Naive thymus-derived CD4-positive, alpha-beta T cell (primary cell): ENCODE measurements around the gene PTPRN. TPM values are rescaled to one million over a fixed set of nuclear protein-coding genes. Genes with fewer than 3 reads are reported as not detected.

Experiments used
- ATAC-seq: fragments of 150-1000 bp; cut with Tn5 transposase; 2 replicates; pipeline ENCODE4 v1.10.0; 2021; ENCODE audit warnings: mild to moderate bottlenecking, moderate library complexity
- CTCF ChIA-PET: fragments of 350-600 bp; sonication (Branson Sonifier 250); formaldehyde crosslinking; loops from one replicate; lab custom pipeline; 2021; ENCODE audit warnings: antibody characterized with exemption; lab: Charles Lee
- POLR2A ChIA-PET: fragments of 350-600 bp; sonication (Branson Sonifier 250); formaldehyde crosslinking; loops from one replicate; lab custom pipeline; 2021; ENCODE audit warnings: antibody characterized with exemption, inconsistent platforms; lab: Charles Lee
- DNase-seq, 9 donors: peaks; one replicate each; pipeline versions ENCODE4 v3.0.0 to v3.0.0-alpha.2; 2020 to 2022; ENCODE audit warnings: mixed read lengths in 1 of 9
- H3K27ac ChIP-seq: one replicate; pipeline ENCODE4 v1.7.0; 2013; ENCODE audit warnings: mild to moderate bottlenecking, low read depth, low read length, moderate library complexity
- H3K27me3 ChIP-seq, 2 donors: one replicate each; pipeline ENCODE4 v1.7.0; 2013; ENCODE audit warnings: low read length in 2 of 2, mild to moderate bottlenecking in 2 of 2, moderate library complexity in 2 of 2; ENCODE audit not compliant: control insufficient read depth in 2 of 2, insufficient read depth in 2 of 2
- H3K36me3 ChIP-seq, 3 experiments: 1 replicate in 2 of 3; 2 replicates in 1 of 3; pipeline ENCODE4 v1.7.0; 2013; ENCODE audit warnings: low read length in 3 of 3, mild to moderate bottlenecking in 3 of 3, moderate library complexity in 1 of 3; ENCODE audit not compliant: insufficient read depth in 3 of 3, control insufficient read depth in 2 of 3
- H3K4me1 ChIP-seq, 2 donors: one replicate each; pipeline ENCODE4 v1.7.0; 2013; ENCODE audit warnings: low read length in 2 of 2, mild to moderate bottlenecking in 2 of 2, moderate library complexity in 1 of 2; ENCODE audit not compliant: control insufficient read depth in 2 of 2, insufficient read depth in 2 of 2
- H3K4me3 ChIP-seq: 2 replicates; pipeline ENCODE4 v1.7.0; 2013; ENCODE audit warnings: mild to moderate bottlenecking, low read length
- H3K9me3 ChIP-seq, 3 experiments: 1 replicate in 2 of 3; 2 replicates in 1 of 3; pipeline ENCODE4 v1.7.0; 2013; ENCODE audit warnings: low read length in 3 of 3; ENCODE audit not compliant: control insufficient read depth in 2 of 3
- H3K27ac Mint-ChIP-seq, 9 donors: one replicate each; pipeline ENCODE4 v1.8.0; 2020 to 2022; ENCODE audit warnings: mixed read lengths in 9 of 9, mild to moderate bottlenecking in 8 of 9, moderate library complexity in 5 of 9, inconsistent platforms in 2 of 9
- H3K27me3 Mint-ChIP-seq, 5 donors: one replicate each; pipeline ENCODE4 v1.8.0; 2021 to 2022; ENCODE audit warnings: mixed read lengths in 5 of 5, mild to moderate bottlenecking in 1 of 5
- H3K36me3 Mint-ChIP-seq, 5 donors: one replicate each; pipeline ENCODE4 v1.8.0; 2020 to 2022; ENCODE audit warnings: mixed read lengths in 5 of 5, mild to moderate bottlenecking in 3 of 5, inconsistent platforms in 1 of 5
- H3K4me1 Mint-ChIP-seq, 7 donors: one replicate each; pipeline ENCODE4 v1.8.0; 2020 to 2022; ENCODE audit warnings: mixed read lengths in 7 of 7, mild to moderate bottlenecking in 3 of 7, inconsistent platforms in 1 of 7
- H3K4me3 Mint-ChIP-seq, 10 donors: one replicate each; pipeline ENCODE4 v1.8.0; 2020 to 2022; ENCODE audit warnings: mild to moderate bottlenecking in 10 of 10, mixed read lengths in 10 of 10, moderate library complexity in 6 of 10, inconsistent platforms in 2 of 10
- H3K9me3 Mint-ChIP-seq, 11 donors: one replicate each; pipeline ENCODE4 v1.8.0; 2020 to 2022; ENCODE audit warnings: mixed read lengths in 11 of 11, mild to moderate bottlenecking in 4 of 11, inconsistent platforms in 1 of 11, moderate library complexity in 1 of 11
- intact Hi-C, 2 donors: fragments of 100-400 bp; cut with micrococcal nuclease; formaldehyde crosslinking; loops; one replicate each; pipeline ENCODE4 v1.15.1; 2023
- polyA plus RNA-seq, 2 donors: library from polyadenylated mRNA; unstranded; fragments of 300-500 nt; fragmentation: Illumina TruSeq; gene quantifications; one replicate each; pipeline ENCODE4 v1.2.3, GENCODE V29; 2021
- total RNA-seq, 6 experiments: library from RNA in 5 of 6; stranded (reverse) in 5 of 6; gene quantifications; 1 replicate in 5 of 6; 2 replicates in 1 of 6; pipeline ENCODE4 v1.2.3 and lab custom pipeline; 2021 to 2026

Gene PTPRN
- total and polyA plus RNA-seq, 7 experiments from 2014 or later: 0.48 TPM; not detected in 6

DNA sequence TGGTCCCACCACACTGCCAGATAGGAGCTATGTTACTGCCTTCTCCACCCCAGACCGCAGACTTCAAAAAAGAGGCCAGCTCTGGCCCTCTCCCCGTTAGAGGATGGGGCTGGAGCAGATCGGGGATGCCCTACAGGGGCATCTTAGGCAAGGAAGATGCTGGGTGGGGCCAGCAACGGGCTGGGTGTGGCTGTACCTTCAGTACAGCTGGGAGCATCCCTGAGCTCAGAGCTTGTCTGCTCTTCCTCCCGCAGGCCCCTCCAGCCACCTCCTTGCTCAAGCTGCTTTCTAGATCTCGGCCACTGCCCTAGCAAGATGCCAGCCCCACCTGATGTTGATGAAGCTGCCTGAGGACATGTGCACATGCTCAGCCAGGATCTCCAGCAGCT lies 9.8 kb downstream of the PTPRN start:
- no peak overlapping the region for H3K4me3 ChIP-seq
- H3K4me1 Mint-ChIP-seq: peaks cover 7 to 30% (median 19%) of the 10 kb centered on the region in 7 donors
- no peaks in the 10 kb centered on the region for H3K36me3 ChIP-seq
- CTCF ChIA-PET: interaction anchor here (0.5 to 11.9 kb wide), 8 partner anchors 9 to 140 kb away, joined by 3 to 194 read pairs (median 4); partner anchors contain the start of genes DNAJB2 and NHEJ1
- DNase-seq (no peak), ATAC-seq (no peak)
- H3K9me3 ChIP-seq: no peaks in the 10 kb centered on the region
- peaks cover 6 to 33% (median 18%) of the 10 kb centered on the region in 5 donors for H3K27me3 Mint-ChIP-seq
- no peak overlapping the region for H3K4me3 Mint-ChIP-seq
- H3K4me1 ChIP-seq: peaks cover 2 to 20% of the 10 kb centered on the region in 2 donors
- peaks cover 0 to 2% (median 0%) of the 10 kb centered on the region in 5 donors for H3K36me3 Mint-ChIP-seq
- H3K9me3 Mint-ChIP-seq: no peaks in the 10 kb centered on the region
- H3K27ac Mint-ChIP-seq: peak overlapping the region in 1 of 9 donors; percentile 42
- H3K27me3 ChIP-seq: no peaks in the 10 kb centered on the region
- POLR2A ChIA-PET: interaction anchor here (0.8 to 1.2 kb wide), 3 partner anchors 93 to 140 kb away, joined by 3 to 4 read pairs (median 3); partner anchors contain the start of gene ZFAND2B
- H3K27ac ChIP-seq: no peak overlapping the region
- intact Hi-C loops: loop anchor here in 1 of 2 donors (2.0 kb wide), 1 partner anchor 129 kb away; the partner anchor contains the start of gene SLC23A3

DNA sequence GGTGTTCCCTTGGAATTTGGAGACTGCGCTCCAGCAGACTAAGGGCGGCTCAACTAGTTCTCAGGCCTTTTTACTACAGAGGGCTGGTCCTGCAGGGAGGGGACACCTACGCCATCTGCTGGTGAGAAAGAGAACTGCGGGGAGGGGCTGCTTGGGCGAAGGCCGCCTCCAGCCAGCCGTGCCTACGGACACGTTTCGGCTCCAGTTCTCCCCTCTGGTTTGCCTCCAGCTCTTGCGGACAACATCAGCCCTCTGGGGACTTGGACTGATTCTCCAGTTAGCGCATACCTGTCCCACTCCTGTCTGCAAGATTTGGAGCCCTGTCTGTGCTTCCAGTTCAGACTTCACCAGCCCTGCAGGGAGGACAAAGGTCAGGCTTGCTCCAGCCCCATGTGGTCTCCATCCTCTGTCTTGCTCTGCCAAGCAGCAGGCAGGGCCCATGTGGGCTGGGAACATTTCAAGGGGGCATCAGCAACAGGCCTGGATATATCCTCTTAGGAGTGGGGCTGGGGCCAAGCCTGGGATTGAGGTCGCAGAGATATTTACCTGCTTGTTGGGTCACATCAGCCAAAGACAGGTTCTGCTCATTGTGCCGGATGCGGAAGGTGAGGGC lies 10.3 kb downstream of the PTPRN start:
- peak; percentile 67 to 95 (median 80) for DNase-seq
- no peak overlapping the region for H3K27ac ChIP-seq
- Mint-ChIP-seq H3K27me3 (peaks cover 6 to 32% (median 17%) of the 10 kb centered on the region in 5 donors), H3K27ac (peak overlapping the region in 1 of 9 donors; percentile 42), H3K9me3 (no peaks in the 10 kb centered on the region), H3K4me1 (peaks cover 11 to 34% (median 24%) of the 10 kb centered on the region in 7 donors), H3K36me3 (peaks cover 0 to 2% (median 0%) of the 10 kb centered on the region in 5 donors), H3K4me3 (no peak overlapping the region)
- no peak overlapping the region for H3K4me3 ChIP-seq
- H3K36me3 ChIP-seq: no peaks in the 10 kb centered on the region
- H3K4me1 ChIP-seq: peaks cover 2 to 20% of the 10 kb centered on the region in 2 donors
- intact Hi-C loops: loop anchor here (1.0 to 2.0 kb wide), 5 partner anchors 88 to 241 kb away; partner anchors contain the start of genes NHEJ1 (in 2 of the 2) and SLC23A3 (in 1 of the 2)
- H3K9me3 ChIP-seq: no peaks in the 10 kb centered on the region
- CTCF ChIA-PET: interaction anchor here (0.7 to 11.9 kb wide), 9 partner anchors 9 to 140 kb away, joined by 3 to 194 read pairs (median 3); partner anchors contain the start of genes DNAJB2 and NHEJ1
- POLR2A ChIA-PET: interaction anchor here (0.8 to 1.2 kb wide), 4 partner anchors 45 to 140 kb away, joined by 3 to 4 read pairs (median 3); partner anchors contain the start of genes TUBA4A, TUBA4B and ZFAND2B
- no peaks in the 10 kb centered on the region for H3K27me3 ChIP-seq
- peak; percentile 71 for ATAC-seq

DNA sequence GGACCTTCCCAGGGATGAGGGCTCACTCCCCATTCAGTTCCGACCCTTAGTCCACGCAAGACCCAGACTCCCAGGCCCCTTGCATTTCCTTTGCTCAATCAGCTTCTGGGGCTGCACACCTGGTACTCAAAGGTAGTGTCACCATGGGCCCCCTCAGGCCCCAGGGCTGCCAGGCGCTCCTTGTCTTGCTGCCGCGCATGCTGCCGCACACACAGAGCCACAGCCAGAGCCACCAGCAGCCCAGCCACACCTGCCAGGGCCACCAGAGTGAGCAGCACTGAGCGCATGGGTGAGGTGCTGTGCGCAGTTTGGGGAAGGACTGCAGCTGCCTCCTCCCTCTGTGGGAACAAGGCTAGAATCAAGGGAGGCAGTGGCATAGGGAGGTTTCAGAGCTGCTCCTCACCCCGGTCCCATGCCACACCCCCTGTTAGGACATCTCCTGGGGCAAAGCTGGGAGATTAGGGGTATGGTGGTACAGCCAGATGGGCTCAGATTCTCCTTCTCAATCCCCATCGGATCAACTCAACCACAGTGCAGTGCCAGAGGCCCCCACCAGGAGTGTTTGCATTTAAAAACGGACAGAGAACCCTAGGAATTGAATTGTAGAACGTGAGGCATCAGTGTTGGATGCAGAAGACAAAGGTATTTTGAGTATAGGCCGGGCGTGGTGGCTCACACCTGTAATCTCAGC lies 11.3 kb downstream of the PTPRN start:
- peaks cover 0 to 25% (median 10%) of the 10 kb centered on the region in 5 donors for H3K27me3 Mint-ChIP-seq
- POLR2A ChIA-PET: interaction anchor here (0.7 to 1.0 kb wide), 3 partner anchors 43 to 93 kb away, joined by 3 to 6 read pairs (median 3); partner anchors contain the start of genes TUBA4A and TUBA4B
- H3K27ac Mint-ChIP-seq: peak overlapping the region in 2 of 9 donors; percentile 34 to 59
- H3K36me3 Mint-ChIP-seq: peaks cover 0 to 2% (median 0%) of the 10 kb centered on the region in 5 donors
- DNase-seq (no peak), ATAC-seq (no peak)
- Histone ChIP-seq H3K27me3 (no peaks in the 10 kb centered on the region), H3K36me3 (no peaks in the 10 kb centered on the region), H3K9me3 (no peaks in the 10 kb centered on the region), H3K27ac (no peak overlapping the region), H3K4me1 (peaks cover 2 to 20% of the 10 kb centered on the region in 2 donors), H3K4me3 (no peak overlapping the region)
- no peak overlapping the region for H3K4me3 Mint-ChIP-seq
- CTCF ChIA-PET: interaction anchor here (0.7 to 11.9 kb wide), 6 partner anchors 19 to 139 kb away, joined by 3 to 194 read pairs (median 3); partner anchors contain the start of genes DNAJB2 and NHEJ1
- peaks cover 11 to 34% (median 27%) of the 10 kb centered on the region in 7 donors for H3K4me1 Mint-ChIP-seq
- H3K9me3 Mint-ChIP-seq: no peaks in the 10 kb centered on the region
- intact Hi-C loops: loop anchor here (1.0 to 2.0 kb wide), 5 partner anchors 87 to 240 kb away; partner anchors contain the start of genes NHEJ1 (in 2 of the 2) and SLC23A3 (in 1 of the 2)

DNA sequence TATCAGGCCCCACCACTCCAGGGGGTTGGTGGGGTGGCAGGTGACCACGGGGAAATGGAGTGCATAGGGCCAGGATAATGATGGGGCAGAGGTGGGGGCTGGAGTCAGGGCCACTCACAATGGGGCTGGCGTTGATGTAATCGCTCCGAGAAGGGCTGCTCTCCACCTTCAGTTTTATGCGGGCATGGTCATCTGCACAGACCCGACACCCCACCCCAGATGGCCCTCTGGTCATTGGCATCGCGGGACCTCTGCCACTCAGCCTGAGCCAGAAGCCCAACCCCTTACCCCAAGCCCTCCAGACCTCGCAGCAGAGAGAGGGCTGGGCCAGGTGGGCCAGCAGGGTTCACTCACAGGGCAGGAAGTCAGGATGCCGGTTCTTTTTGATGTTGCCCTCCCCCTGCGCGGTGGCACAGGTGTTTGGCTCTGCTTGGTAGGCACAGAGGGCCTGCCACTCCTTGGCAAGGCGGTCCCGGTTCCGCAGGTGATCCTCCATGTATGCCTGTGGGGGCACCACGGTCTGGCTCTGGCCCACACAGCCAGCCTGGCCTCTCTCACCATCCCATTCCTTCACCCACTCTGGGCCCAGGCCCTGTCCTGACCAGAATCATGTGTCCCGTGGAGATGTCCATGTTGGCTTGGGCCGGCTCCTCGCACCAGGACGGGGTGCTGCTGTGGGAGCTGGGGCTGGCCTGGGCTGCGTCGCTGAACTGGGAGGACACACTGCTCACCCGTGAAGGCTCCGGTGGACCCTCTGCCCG lies 12.4 kb downstream of the PTPRN start:
- no peak for ATAC-seq
- intact Hi-C loops: no loop called here
- no peaks in the 10 kb centered on the region for H3K9me3 ChIP-seq
- peaks cover 0 to 2% (median 0%) of the 10 kb centered on the region in 5 donors for H3K36me3 Mint-ChIP-seq
- no peak overlapping the region for H3K27ac ChIP-seq
- peaks cover 11 to 34% (median 27%) of the 10 kb centered on the region in 7 donors for H3K4me1 Mint-ChIP-seq
- peak in 6 of 9 donors; percentile 33 to 43 (median 40) for DNase-seq
- H3K9me3 Mint-ChIP-seq: no peaks in the 10 kb centered on the region
- H3K27me3 ChIP-seq: no peaks in the 10 kb centered on the region
- peaks cover 2 to 20% of the 10 kb centered on the region in 2 donors for H3K4me1 ChIP-seq
- no peak overlapping the region for H3K4me3 ChIP-seq
- H3K36me3 ChIP-seq: no peaks in the 10 kb centered on the region
- H3K27ac Mint-ChIP-seq: peak overlapping the region in 2 of 9 donors; percentile 25 to 56
- peak overlapping the region in 1 of 10 donors; percentile 38 for H3K4me3 Mint-ChIP-seq
- H3K27me3 Mint-ChIP-seq: peaks cover 0 to 24% (median 9%) of the 10 kb centered on the region in 5 donors
- CTCF ChIA-PET: interaction anchor here (1.5 to 11.9 kb wide), 3 partner anchors 18 to 138 kb away, joined by 3 to 194 read pairs (median 25); partner anchors contain the start of genes DNAJB2 and NHEJ1
- POLR2A ChIA-PET: interaction anchor here (0.7 to 4.2 kb wide), 3 partner anchors 17 to 92 kb away, joined by 3 to 74 read pairs (median 6); partner anchors contain the start of genes DNAJB2 and TUBA4A

DNA sequence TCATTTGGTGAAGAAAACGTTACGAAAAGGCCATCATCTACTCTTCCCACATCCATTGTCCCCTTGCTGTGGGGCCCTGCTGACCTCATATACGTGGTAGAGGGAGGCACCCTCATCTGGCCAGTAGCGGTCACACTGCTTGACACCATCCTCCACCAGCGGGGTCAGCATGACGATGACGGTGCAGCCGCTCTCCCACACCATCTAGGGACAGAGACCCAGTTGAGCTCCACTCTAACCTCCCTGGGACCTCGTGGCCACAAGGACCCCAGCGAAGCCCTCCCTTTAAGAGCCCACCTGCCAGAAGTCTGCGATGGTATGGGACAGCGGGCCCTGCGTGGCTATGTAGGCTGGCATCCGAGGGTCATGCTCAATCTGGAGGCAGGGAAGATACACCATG lies 13.1 kb downstream of the PTPRN start:
- H3K27ac Mint-ChIP-seq: peak overlapping the region in 4 of 9 donors; percentile 25 to 70 (median 56)
- CTCF ChIA-PET: interaction anchor here (0.7 to 11.9 kb wide), 8 partner anchors 8 to 299 kb away, joined by 3 to 194 read pairs (median 12); partner anchors contain the start of genes DNAJB2, NHEJ1, TUBA4A and TUBA4B
- peaks cover 11 to 34% (median 27%) of the 10 kb centered on the region in 7 donors for H3K4me1 Mint-ChIP-seq
- H3K36me3 ChIP-seq: no peaks in the 10 kb centered on the region
- no peaks in the 10 kb centered on the region for H3K9me3 ChIP-seq
- peaks cover 0 to 18% (median 2%) of the 10 kb centered on the region in 5 donors for H3K27me3 Mint-ChIP-seq
- ATAC-seq (no peak), DNase-seq (peak in 1 of 9 donors; percentile 20)
- H3K4me1 ChIP-seq: peaks cover 2 to 20% of the 10 kb centered on the region in 2 donors
- H3K36me3 Mint-ChIP-seq: peaks cover 0 to 2% (median 0%) of the 10 kb centered on the region in 5 donors
- no peak overlapping the region for H3K27ac ChIP-seq
- POLR2A ChIA-PET: interaction anchor here (1.8 to 4.2 kb wide), 6 partner anchors 16 to 137 kb away, joined by 6 to 74 read pairs (median 22); partner anchors contain the start of genes CNPPD1, DNAJB2, TUBA4A and TUBA4B
- intact Hi-C loops: no loop called here
- H3K27me3 ChIP-seq: no peaks in the 10 kb centered on the region
- H3K4me3 Mint-ChIP-seq: peak overlapping the region in 2 of 10 donors; percentile 33 to 89
- H3K9me3 Mint-ChIP-seq: no peaks in the 10 kb centered on the region
- no peak overlapping the region for H3K4me3 ChIP-seq
